ENCODE data around the gene AMZ1. TPM values are rescaled to one million over a fixed set of nuclear protein-coding genes. Genes with fewer than 3 reads are reported as not detected.
"Not testable (repeated sequence)": the region's sequence is repeated elsewhere in the genome, so short reads cannot be mapped to it uniquely, and the experiment has no call there.

The AMZ1 gene
- polyA plus RNA-seq, 4 donors, result 0.11 to 0.59 (median 0.22) TPM

DNA sequence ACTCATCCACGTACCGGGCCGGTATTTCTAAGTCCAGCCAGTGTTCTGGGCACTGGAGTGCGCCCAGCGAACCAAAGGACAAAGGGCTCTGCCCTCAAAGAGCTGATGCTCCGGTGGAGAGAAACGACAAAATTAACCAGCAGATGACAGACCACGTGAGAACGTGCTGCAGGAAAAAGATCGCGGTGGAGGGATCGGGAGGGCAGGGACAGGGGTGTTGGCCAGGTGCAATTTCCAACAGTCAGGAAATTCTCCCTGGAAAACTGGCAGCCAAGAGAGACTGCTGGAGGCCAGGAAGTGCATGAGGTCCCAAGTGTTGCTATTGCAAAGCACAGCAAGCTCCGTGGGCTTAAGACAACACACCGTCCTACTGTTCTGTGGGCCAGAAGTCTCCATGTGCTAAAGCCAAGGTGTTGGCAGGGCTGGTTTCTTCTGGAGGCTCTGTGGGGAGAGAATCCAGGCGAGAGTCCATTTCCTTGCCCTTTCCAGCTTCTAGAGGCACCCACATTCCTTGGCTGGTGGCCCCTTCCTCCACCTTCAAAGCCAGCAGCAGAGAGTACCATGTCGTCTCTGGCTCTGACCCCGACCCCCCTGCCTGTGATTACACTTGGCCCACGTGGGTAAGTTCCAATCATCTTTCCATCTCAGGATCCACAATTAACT lies 21.3 kb upstream of the AMZ1 start:
- DNase-seq (ENCODE audit: low read depth in 4 of 4, low spot score in 2 of 4), result no peak

DNA sequence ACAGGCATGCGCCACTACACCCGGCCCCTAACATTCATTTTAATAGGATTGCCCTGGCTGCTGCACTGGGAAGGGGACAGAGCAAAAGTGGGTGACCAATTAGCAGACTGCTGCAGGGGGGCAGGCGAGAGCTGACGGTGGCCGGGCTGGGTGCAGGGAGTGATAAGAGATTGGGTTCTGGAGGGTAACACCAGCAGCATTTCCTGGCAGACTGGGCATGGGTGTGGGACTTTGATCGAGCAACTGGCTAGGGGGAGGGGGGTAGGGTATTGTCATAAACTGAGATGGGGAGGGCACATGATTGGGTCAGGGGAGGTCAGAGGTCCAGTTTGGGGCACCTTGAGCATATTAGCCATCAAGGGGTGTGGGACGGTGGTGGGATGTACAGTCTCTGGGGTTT lies 20.2 kb upstream of the AMZ1 start:
- no peak for DNase-seq (ENCODE audit: low read depth in 4 of 4, low spot score in 2 of 4)

DNA sequence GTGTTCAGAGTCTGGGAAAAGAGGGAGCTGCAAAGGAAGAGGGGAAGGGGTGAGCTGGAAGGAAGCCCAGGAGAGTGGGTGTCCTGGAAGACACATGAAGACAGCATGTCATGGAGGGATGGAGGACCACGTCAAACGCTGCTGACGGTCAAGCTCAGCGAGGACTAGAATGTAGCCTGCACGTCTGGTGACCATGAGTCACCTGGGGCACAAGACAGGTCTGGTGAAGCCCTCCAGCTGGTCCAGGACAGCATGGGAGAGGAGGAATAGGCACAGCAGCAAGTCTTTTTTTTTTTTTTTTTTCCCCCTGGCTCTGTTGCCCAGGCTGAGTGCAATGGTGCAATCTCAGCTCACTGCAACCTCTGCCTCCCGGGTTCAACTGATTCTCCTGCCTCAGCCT lies 19.6 kb upstream of the AMZ1 start:
- no peak for DNase-seq (ENCODE audit: low read depth in 4 of 4, low spot score in 2 of 4)

DNA sequence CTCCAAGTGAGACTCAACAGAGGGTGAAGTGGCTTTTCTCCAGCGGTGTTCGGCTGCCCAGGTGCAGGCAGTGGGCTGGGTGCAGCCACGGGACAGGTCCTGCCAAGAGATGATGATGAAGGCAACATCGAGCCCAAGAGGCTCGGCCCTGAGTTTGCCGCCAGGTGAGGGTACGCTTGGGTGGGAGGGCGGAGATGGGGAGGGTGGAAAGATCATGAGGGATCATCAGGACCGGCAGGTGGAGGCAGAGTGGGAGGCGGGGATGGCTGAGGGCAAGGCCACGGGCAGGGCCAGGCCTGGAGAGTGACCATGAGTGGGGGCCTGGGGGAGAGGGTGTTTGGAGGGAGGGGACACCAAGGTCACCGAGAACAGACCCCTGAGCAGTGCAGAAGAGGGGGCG lies 17.8 kb upstream of the AMZ1 start:
- DNase-seq (ENCODE audit: low read depth in 4 of 4, low spot score in 2 of 4), result no peak

DNA sequence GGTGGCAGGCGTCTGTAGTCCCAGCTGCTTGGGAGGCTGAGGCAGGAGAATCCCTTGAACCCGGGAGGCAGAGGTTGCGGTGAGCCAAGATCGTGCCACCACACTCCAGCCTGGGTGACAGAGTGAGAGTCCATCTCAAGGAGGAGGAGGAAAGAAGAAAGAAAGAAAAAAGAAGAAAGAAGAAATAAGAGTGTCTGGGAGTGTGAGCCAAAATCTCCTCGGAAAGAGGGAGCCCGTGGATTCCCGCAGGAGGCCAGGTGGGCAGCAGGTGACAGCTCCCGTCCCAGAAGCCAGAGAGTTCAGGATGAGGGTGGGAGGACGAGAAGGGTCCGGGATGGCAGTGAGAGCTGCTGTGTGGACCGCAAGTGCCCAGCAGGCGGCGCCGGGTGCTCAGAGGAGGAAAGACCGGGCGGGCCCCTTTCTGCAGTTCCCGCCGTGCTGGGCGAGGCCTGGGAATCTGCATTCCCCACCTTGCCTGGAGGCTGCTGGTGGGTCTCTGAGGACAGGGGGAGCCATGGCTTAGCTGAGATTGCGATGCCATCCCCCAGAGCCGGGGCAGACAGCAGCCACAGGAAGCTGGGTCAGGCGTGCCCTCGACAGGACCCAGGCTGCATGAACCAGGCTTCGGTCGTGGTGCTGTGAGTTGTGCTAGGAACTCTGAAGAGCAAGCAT lies 17.1 kb upstream of the AMZ1 start:
- DNase-seq (ENCODE audit: low read depth in 4 of 4, low spot score in 2 of 4), result no peak

DNA sequence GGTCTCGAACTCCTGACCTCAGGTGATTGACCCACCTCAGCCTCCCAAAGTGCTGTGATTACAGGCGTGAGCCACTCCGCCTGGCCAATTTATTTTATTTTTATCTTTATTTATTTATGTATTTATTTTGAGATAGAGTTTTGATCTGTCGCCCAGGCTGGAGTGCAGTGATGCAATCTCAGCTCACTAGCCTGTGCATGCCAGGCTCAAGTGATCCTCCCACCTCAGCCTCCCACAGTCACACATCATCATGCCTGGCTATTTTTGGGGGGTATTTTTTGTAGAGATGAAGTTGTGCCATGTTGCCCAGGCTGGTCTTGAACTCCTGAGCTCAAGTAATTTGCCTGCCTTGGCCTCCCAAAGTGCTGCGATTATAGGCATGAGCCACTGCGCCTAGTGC lies 14.8 kb upstream of the AMZ1 start:
- DNase-seq (ENCODE audit: low read depth in 4 of 4, low spot score in 2 of 4), result not testable (repeated sequence)

DNA sequence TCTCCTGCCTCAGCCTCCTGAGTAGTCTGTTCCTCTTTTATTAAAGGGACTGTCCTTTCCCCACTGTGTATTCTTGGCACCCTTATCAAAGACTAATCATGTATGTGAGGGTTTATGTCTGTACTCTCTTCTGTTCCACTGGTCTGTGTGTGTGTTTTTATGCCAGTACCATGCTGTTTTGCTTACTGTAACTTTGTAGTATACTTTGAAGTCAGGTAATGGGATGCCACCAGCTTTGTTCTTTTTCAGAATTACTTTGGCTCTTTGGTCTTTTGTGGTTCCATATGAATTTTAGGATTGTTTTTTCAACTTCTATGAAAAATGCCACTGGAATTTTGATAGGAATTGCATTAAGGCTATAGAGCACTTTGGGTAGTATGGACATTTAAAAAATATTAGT lies 14.1 kb upstream of the AMZ1 start:
- no peak for DNase-seq (ENCODE audit: low read depth in 4 of 4, low spot score in 2 of 4)

DNA sequence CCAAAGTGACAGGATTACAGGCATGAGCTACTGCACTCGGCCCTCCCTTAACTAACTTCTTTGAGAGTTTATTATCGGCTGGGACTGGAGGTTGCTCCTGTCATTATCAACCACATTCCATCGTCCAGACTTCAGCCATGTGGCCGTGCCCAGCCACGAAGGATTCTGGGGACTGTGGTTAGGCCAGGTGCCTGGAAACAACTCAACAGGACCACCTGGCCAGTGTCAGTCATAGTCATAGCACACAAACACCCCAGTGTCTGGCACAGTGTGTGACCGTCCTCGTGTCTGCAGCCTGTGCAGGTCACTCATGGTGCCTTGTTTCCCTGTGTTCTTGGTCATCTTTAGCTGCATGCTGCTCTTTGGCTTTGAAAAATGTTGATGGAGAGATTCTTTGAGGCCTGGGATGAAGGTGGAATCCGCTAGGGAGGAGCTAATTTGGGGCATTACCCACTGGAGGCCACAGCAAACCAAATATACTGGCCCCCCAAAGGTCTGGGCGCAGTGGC lies 12.7 kb upstream of the AMZ1 start:
- no peak for DNase-seq (ENCODE audit: low read depth in 4 of 4, low spot score in 2 of 4)

DNA sequence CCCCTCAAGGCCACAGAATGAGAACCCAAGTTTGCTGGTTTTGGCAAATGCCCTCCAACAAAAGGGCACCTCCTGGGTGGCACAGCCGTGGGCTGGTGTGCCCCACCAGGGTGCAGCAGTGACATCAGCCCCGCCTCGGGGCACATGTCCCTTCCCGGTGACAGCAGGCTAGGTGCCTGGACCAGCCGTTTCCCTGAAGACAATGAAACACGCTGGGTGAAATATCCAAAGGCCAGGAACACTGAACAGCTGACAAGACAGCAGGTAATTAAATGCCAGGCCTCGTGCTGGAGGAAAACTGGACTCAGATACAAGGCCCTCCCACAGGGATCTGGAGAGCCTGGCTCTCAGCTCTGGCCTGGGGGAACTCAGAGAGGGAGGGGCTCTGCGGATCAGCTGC lies 11.4 kb upstream of the AMZ1 start:
- not testable (repeated sequence) for DNase-seq (ENCODE audit: low read depth in 4 of 4, low spot score in 2 of 4)

DNA sequence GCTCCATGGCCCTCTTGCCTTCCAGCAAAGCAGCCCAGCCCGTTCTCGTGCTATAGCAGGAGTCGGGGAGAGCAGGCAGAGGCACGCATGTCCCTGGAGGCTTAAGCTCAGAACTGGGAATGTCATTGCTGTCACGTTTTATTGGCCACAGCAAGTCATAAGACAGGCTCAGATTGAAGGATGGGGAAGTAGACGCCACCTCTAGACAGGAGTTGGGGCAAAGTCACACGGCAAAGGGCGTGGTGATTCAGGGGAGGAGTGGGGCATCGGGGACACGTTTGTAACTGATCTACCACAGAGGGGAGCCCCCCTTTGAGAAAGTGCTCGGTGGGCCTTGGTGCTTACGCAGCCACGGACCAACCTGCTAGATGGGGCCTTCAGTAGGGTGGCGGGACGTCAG lies 9.5 kb upstream of the AMZ1 start:
- DNase-seq (ENCODE audit: low read depth in 4 of 4, low spot score in 2 of 4), result not testable (repeated sequence)

DNA sequence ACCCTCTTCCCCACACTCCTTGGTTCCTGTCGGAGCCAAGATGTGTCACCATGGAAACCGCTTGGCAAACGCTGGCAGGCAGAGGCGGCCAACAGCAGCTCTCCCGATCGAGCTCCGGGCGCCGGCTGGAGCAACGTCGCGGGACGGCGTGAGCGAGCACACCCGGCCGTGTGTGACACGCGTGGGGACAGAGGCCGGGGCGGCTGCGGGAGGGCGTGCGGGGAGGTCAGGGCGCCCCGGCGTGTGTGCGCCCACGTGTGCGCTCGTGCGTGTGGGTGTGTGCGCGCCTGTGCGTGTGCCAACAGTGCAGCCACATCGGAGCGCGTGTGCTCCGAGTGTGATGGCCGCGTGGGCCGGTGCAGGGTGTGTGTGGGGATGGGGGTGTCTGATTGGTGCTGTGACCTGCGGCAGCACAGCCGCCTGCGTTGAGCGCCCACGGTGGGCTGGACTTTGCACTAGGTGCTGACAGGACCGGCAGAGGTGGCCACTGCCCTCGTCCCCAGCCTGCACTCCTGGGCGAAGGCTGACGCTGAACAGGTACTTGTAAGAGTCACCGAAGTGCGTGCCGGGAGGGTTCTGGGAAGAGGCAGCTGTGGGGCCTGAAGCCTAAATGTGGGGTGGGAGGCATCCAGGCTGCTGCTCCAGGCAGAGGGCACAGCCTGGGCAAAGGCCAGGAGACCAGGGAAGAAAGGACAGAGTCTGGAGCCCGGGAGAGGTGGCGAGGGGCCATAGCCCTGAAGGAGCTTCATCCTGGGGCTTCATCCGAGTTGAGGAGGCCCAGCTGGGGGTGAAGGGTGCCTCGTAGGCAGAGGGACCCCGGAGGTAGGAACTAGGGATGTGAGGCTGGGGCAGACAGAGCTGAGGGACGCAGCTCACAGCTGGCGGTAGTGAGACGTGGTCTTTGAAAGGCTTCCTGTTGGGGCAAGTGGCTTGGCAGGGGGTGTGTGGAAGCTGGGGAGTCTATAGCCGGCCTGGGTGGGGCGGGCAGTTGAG lies 8.6 kb upstream of the AMZ1 start:
- DNase-seq (ENCODE audit: low read depth in 4 of 4, low spot score in 2 of 4), result not testable (repeated sequence)

DNA sequence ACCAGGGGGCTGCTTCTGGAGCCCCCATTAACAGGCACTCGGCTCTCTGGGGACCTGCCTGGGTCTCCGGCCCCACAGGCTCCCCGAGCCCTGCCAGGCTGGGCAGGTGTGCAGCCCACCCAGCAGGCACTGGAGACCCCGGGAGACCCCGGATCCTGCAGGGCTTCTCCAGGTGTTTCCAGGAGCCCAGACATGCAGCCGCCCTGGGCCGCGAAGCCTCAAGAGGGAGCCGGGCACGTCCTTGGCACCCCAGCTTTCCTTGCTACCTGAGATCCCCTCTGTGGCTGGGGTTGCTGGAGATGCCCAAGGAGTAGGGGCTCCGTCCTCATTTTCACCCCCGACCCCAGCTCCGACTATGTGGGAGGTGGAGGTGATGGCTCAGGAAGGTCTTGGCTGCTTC lies 7.7 kb upstream of the AMZ1 start:
- no peak for DNase-seq (ENCODE audit: low read depth in 4 of 4, low spot score in 2 of 4)

DNA sequence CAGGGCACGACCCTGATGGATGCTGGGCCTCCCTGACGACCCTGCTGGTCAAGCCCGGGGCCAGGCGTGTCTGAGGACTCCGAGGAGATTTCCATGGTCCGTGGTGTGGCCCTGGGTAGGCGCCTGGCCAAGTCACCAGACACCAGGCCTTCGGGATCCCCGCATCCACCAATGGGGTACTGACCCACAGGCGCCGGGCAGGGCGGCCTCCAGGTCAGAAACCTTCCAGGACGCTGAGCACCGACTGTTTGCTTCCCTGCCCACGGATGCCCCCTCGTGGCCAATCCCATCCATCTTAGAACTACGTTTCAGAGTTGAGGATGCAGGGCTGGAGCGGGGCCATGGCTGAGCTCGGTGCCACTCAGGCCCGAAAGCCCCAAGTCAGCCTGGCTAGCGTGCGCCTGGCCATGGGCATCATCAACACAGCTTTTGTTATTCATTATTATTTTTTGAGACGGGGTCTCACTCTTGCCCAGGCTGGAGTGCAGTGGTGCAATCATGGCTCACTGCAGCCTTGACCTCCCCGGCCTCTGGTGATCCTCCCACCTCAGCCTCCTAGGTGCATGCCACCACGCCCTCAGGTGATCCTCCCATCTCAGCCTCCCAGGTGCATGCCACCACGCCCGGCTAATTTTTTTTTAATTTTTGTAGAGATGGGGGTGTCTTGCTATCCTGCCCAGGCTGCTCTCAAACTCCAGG lies 7.1 kb upstream of the AMZ1 start:
- no peak for DNase-seq (ENCODE audit: low read depth in 4 of 4, low spot score in 2 of 4)

DNA sequence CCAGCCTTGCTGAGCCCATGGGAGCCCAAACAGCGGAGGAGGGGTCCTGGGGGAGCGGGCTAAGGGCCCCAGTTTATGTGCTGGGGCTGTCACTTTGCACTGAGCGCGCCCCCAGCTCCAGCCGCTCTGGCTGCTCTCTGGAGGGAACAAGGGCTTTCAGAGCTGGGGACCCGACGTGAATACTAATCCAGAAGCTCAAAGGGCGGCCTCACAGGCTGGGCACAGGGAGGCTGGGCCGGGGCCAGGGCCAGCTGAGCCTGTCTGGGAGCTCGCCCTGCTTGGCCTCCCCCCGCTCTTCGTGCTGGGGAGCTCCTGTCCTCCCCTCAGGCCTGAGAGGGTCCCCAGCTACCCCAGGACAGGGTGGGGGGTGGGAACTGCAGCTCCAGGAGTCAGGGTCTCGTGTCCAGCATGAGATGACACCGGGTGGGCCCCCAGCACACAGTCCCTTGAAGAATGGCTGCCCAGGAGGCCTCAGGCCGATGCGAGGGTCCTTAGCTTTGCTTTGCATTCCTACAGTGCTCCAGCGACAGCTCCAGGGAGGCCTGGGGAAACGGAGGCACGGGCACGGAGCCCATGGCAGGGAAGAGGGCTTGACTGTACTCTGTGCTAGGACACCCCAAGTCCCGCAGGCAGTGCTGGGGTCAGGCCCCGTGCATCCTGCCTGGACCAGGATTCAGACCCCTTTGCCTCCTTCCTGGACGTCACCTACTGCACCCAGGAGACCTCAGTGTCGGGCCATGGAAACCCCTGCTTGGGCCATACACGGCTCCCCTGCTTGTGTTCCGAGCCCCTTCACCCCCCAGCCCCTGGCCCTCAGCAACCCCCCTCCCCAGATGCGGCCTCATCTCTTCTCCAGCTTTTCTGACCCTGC lies 5.8 kb upstream of the AMZ1 start:
- DNase-seq (ENCODE audit: low read depth in 4 of 4, low spot score in 2 of 4), result no peak

DNA sequence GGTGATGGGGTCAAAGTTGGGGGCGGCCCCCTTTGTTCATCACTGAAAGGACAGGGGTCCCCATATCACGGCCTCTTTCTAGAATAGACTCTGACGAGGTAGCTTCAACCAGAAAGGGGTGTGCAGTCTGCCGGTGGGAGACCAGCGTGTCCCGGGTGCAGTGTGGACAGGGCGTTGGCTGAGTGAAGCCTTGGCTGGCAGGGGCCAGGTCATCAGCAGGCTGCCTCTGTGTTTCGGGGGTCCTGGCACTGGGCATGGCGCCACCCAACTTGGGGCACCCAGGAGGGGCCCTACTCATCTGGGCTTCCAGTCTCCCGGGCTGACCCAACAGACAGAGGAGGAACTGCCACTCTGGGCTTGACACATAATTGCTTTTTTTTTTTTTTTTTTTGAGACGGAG lies 3.5 kb upstream of the AMZ1 start:
- no peak for DNase-seq (ENCODE audit: low read depth in 4 of 4, low spot score in 2 of 4)

DNA sequence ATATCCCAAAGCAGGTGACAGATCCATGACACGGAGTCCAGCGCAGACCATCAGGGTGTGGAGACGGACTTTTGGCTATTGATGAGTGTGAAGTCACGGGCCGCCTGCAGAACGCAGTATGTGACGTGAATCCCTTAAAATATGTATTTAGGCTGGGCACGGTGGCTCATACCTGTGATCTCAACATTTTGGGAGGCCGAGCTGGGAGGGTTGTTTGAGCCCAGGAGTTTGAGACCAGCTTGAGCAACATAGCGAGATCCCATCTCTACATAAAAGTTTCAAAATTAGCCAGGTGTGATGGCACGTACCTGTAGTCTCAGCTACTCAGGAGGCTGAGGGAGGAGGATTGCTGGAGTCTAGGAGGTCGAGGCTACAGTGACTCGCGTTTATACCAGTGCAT lies 1.9 kb upstream of the AMZ1 start:
- DNase-seq (ENCODE audit: low read depth in 4 of 4, low spot score in 2 of 4), result no peak

DNA sequence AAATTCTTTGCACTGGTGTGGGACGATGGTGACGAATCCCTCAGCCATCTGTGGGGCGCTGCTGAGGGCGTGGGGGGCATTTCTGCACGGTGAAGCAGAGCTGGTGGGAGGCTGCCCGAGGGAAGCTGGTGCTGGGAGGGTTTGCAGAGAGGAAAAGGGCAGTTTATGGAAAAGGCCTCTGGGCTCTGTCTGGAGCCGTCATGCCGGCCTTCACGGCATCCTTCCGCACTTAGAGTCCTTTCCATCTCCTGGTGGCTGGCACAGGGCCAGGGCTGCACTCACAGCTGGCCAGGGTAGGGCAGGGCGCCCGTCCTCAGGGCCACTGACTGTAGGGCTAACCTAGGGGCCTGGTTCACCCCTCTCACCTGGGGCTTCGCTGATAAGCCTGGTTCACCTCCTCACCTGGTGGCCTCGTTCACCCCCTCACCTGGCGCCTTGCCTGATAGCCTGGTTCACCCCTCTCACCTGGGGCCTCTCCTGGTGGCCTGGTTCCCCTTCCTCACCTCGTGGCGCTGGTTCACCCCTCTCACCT lies 598 bp upstream of the AMZ1 start:
- no peak for DNase-seq (ENCODE audit: low read depth in 4 of 4, low spot score in 2 of 4)

DNA sequence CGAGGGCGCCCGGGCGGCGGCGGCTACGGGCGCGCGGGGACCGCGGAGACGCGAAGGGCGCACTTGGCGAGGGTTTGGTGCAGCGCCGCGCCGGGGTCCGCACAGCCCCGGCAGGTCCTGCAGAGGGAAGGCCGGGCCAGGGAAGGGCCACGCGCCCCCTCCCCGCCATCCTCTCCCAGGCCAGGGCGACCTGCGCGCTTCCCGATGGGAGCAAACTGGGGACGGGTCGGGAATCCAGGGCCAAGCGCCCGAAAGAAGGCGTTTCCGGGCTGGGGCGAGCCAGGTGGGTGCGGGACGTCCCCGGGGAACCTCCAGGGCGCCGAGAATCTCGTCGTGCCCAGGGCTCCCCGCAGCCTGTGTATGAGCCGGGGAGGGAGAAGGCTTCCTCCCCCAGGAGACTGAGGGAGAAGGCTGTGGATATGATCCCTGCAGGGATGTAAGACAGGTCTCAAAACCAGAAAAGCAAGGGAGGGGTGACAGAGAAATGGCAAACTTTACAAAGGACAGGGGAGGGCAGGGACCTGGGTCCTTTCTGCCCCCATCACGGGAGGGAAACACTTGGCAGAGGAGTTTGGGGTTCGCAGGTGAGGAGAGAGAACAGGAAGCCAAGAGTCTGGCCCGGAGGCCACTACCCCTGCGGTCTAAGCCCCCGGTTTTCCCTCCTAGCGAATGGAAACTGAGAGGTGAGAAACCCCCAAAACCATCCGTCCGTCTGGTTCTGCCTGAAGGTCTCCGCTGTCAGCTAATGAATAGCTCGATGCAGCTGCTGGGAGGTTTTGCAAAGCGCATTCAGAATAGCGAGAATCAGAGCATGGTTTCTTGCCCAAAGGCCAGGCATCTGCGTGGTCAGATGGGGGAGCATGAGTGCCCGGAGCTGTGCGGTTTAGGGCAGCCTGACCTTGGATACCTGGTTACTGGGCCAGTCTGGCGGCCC lies 674 bp downstream of the AMZ1 start:
- DNase-seq (ENCODE audit: low read depth in 4 of 4, low spot score in 2 of 4), result no peak
